Measurements from ENCODE around the gene MCTP2.

Gene MCTP2

GRCh38 chr15:94353488-94353820 is 122.1 kb downstream of the MCTP2 start:
- H3K9me3 ChIP-seq (ENCODE audit: control insufficient read depth, insufficient read depth, low read depth, low read length), result no peaks in the 10 kb centered on the region
- POLR2A ChIA-PET, result no interaction called here
- H3K4me1 ChIP-seq (ENCODE audit: control insufficient read depth, insufficient read depth, low read length), result no peaks in the 10 kb centered on the region
- TF ChIP-seq MEIS1 (CRISPR knock-in tag; IDR thresholded peaks at IDR 0.05; ENCODE audit: borderline replicate concordance) (no peak), ZNF571 (tag by site-specific recombination; IDR thresholded peaks at IDR 0.05) (no peak)
- TF ChIP-seq, protein P1, sequence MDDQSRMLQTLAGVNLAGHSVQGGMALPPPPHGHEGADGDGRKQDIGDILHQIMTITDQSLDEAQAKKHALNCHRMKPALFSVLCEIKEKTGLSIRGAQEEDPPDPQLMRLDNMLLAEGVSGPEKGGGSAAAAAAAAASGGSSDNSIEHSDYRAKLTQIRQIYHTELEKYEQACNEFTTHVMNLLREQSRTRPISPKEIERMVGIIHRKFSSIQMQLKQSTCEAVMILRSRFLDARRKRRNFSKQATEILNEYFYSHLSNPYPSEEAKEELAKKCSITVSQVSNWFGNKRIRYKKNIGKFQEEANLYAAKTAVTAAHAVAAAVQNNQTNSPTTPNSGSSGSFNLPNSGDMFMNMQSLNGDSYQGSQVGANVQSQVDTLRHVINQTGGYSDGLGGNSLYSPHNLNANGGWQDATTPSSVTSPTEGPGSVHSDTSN (CRISPR knock-in tag; IDR thresholded peaks at IDR 0.05), result no peak
- CTCF ChIA-PET, result interaction anchor here (1.1 kb wide), 1 partner anchor 26 kb away, joined by 3 read pairs; no protein-coding TSS in a partner anchor
- H3K27ac ChIP-seq (ENCODE audit: extremely low read depth, low read depth, low read length), result no peak overlapping the region
- no peaks in the 10 kb centered on the region; a peak in 1 of 3 replicates for H3K36me3 ChIP-seq (ENCODE audit: control insufficient read depth in 2 of 2, insufficient read depth in 1 of 2, low read length in 2 of 2)
- H3K4me3 ChIP-seq (ENCODE audit: low read depth, low read length), result no peak overlapping the region

DNA sequence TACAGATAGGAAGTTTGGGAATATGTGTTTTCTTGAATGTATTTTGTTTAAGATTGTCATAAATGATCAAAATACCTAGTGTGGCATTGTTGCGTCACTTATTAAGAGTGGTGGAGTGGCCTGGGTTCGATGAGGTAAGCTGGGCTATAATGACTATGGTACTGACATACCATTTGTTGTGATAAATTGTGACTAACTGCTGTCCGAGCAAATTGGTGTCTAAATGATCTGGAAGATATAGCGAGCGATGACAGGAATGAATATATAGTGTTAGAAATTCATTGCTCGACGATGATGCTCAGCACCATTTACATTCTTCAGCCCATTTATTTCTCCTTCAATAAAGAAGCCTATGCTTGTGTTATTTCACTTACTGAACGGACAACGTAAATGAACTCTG is 123.3 kb downstream of the MCTP2 start:
- CTCF ChIA-PET, result no interaction called here

GRCh38 chr15:94359716-94360115 is 128.4 kb downstream of the MCTP2 start:
- Histone ChIP-seq H3K36me3 (ENCODE audit: control insufficient read depth in 2 of 2, insufficient read depth in 1 of 2, low read length in 2 of 2) (no peaks in the 10 kb centered on the region), H3K27ac (ENCODE audit: extremely low read depth, low read depth, low read length) (no peak overlapping the region), H3K4me3 (ENCODE audit: low read depth, low read length) (no peak overlapping the region), H3K4me1 (ENCODE audit: control insufficient read depth, insufficient read depth, low read length) (no peaks in the 10 kb centered on the region), H3K9me3 (ENCODE audit: control insufficient read depth, insufficient read depth, low read depth, low read length) (no peaks in the 10 kb centered on the region)
- POLR2A ChIA-PET, result no interaction called here
- CTCF ChIA-PET, result interaction anchor here (0.7 kb wide), 1 partner anchor 666 kb away, joined by 3 read pairs; no protein-coding TSS in a partner anchor
- TF ChIP-seq ZNF785 (tag by site-specific recombination; IDR thresholded peaks at IDR 0.05) (no peak), ZNF48 (tag by site-specific recombination; IDR thresholded peaks at IDR 0.05) (no peak), ZNF529 (tag by site-specific recombination; IDR thresholded peaks at IDR 0.05; ENCODE audit: insufficient replicate concordance) (no peak), ZNF692 (tag by site-specific recombination; IDR thresholded peaks at IDR 0.05) (no peak), ZNF394 (tag by site-specific recombination; IDR thresholded peaks at IDR 0.05; ENCODE audit: borderline replicate concordance) (no peak), ZNF23 (tag by site-specific recombination; IDR thresholded peaks at IDR 0.05; ENCODE audit: borderline replicate concordance) (no peak), ZNF560 (tag by site-specific recombination; IDR thresholded peaks at IDR 0.05; ENCODE audit: borderline replicate concordance) (no peak), ZNF202 (tag by site-specific recombination; IDR thresholded peaks at IDR 0.05; ENCODE audit: borderline replicate concordance) (no peak), ZNF138 (tag by site-specific recombination; IDR thresholded peaks at IDR 0.05; ENCODE audit: borderline replicate concordance) (no peak), HOXD13 (CRISPR knock-in tag; IDR thresholded peaks at IDR 0.05; ENCODE audit: borderline replicate concordance) (no peak), EGR2 (tag by site-specific recombination; IDR thresholded peaks at IDR 0.05; ENCODE audit: low read depth) (no peak), ZNF239 (tag by site-specific recombination; IDR thresholded peaks at IDR 0.05) (no peak), ZNF658 (tag by site-specific recombination; IDR thresholded peaks at IDR 0.05) (no peak), GLI2 (tag by site-specific recombination; IDR thresholded peaks at IDR 0.05; ENCODE audit: borderline replicate concordance, low read depth) (no peak), ZNF626 (tag by site-specific recombination; IDR thresholded peaks at IDR 0.05) (no peak), SP2 (tag by site-specific recombination; IDR thresholded peaks at IDR 0.05) (no peak), OVOL3 (tag by site-specific recombination; IDR thresholded peaks at IDR 0.05) (no peak), ZIC2 (tag by site-specific recombination; IDR thresholded peaks at IDR 0.05) (no peak)
- TF ChIP-seq, protein P2, sequence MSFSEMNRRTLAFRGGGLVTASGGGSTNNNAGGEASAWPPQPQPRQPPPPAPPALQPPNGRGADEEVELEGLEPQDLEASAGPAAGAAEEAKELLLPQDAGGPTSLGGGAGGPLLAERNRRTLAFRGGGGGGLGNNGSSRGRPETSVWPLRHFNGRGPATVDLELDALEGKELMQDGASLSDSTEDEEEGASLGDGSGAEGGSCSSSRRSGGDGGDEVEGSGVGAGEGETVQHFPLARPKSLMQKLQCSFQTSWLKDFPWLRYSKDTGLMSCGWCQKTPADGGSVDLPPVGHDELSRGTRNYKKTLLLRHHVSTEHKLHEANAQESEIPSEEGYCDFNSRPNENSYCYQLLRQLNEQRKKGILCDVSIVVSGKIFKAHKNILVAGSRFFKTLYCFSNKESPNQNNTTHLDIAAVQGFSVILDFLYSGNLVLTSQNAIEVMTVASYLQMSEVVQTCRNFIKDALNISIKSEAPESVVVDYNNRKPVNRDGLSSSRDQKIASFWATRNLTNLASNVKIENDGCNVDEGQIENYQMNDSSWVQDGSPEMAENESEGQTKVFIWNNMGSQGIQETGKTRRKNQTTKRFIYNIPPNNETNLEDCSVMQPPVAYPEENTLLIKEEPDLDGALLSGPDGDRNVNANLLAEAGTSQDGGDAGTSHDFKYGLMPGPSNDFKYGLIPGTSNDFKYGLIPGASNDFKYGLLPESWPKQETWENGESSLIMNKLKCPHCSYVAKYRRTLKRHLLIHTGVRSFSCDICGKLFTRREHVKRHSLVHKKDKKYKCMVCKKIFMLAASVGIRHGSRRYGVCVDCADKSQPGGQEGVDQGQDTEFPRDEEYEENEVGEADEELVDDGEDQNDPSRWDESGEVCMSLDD (tag by site-specific recombination; IDR thresholded peaks at IDR 0.05), result no peak

More for the DNA sequence above, 123.3 kb downstream of the MCTP2 start:
- POLR2A ChIA-PET, result no interaction called here
- H3K4me3 ChIP-seq (ENCODE audit: low read depth, low read length), result no peak overlapping the region
- no peak overlapping the region for H3K27ac ChIP-seq (ENCODE audit: extremely low read depth, low read depth, low read length)
- no peaks in the 10 kb centered on the region for H3K4me1 ChIP-seq (ENCODE audit: control insufficient read depth, insufficient read depth, low read length)
- TF ChIP-seq ZNF140 (tag by site-specific recombination; IDR thresholded peaks at IDR 0.05), result no peak
- H3K9me3 ChIP-seq (ENCODE audit: control insufficient read depth, insufficient read depth, low read depth, low read length), result no peaks in the 10 kb centered on the region
- H3K36me3 ChIP-seq (ENCODE audit: control insufficient read depth in 2 of 2, insufficient read depth in 1 of 2, low read length in 2 of 2), result no peaks in the 10 kb centered on the region
